ENCODE measurements around the gene PINK1.
"Not testable (repeated sequence)": the region's sequence is repeated elsewhere in the genome, so short reads cannot be mapped to it uniquely, and the experiment has no call there.

Gene PINK1

GRCh38 chr1:20644416-20644815 lies 11.2 kb downstream of the PINK1 start:
- no peak for DNase-seq

DNA sequence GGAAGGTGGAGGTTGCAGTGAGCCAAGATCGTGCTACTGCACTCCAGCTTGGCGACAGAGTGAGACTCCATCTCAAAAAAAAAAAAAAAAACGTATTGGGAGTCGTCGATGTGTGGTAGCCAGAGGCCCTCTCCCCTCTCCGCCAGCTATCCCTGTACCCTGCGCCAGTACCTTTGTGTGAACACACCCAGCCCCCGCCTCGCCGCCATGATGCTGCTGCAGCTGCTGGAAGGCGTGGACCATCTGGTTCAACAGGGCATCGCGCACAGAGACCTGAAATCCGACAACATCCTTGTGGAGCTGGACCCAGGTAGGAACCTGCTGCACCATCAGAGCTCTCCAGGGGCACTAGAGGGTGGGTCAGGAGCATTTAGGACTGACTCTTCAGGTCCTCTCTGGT lies 12.2 kb downstream of the PINK1 start:
- no peak for DNase-seq

- DNase-seq, result no peak
These were observed 15.2 kb downstream of the PINK1 start for GRCh38 chr1:20648438-20648837.

DNA sequence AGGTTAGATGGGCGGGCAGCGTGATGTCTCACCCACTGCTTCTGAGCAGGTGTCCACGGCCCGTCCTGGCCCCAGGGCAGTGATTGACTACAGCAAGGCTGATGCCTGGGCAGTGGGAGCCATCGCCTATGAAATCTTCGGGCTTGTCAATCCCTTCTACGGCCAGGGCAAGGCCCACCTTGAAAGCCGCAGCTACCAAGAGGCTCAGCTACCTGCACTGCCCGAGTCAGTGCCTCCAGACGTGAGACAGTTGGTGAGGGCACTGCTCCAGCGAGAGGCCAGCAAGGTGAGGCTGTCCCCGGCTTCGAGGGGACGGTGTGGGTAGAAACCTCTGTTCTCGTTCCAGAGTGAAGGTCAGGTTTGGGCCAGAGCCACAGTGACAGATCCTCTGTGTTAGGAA lies 15.7 kb downstream of the PINK1 start:
- DNase-seq, result no peak

DNA sequence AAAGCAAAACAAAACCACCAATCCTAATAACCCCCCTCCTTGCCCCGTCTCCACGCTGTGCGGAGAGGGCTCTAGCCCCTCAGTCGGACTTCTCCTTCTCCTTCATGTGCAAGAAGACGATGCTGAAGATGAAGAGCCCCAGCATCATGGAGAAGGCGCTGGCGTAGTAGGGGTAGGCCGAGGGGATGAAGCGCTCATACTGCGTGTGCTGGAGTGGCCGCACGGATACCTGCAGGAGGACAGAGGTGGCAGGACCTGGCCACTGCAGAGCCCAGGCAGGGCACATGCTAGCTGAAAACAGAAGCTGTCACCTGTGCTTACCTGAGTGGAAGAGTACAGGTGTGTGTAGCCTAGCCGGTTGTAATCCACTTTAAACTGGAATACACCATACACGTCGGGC lies 19.0 kb downstream of the PINK1 start:
- no peak for DNase-seq

- peak in 32 of 56 donors; percentile 4 to 63 (median 26) for DNase-seq
These were observed 20.9 kb downstream of the PINK1 start for GRCh38 chr1:20654104-20654690.

DNA sequence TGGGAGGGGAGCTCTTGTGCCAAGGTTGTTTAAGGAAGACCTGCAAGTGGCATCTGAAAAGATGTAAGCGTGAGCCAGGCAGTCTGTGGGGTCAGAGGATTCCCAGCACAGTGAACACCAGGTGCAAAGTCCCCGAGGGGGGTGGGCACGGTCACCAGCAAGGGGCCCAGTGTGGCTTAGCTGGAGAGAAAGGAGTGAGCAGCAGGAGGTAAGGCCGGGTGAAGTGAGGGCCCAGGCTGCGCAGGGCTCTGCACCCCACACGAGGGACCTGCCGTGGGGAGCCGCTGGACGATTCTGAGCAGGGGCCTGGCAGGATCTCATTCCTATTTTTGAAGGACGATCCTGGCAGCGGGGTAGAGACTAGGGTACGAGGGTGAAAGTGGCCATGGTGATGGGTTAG lies 23.8 kb downstream of the PINK1 start:
- no peak for DNase-seq

DNA sequence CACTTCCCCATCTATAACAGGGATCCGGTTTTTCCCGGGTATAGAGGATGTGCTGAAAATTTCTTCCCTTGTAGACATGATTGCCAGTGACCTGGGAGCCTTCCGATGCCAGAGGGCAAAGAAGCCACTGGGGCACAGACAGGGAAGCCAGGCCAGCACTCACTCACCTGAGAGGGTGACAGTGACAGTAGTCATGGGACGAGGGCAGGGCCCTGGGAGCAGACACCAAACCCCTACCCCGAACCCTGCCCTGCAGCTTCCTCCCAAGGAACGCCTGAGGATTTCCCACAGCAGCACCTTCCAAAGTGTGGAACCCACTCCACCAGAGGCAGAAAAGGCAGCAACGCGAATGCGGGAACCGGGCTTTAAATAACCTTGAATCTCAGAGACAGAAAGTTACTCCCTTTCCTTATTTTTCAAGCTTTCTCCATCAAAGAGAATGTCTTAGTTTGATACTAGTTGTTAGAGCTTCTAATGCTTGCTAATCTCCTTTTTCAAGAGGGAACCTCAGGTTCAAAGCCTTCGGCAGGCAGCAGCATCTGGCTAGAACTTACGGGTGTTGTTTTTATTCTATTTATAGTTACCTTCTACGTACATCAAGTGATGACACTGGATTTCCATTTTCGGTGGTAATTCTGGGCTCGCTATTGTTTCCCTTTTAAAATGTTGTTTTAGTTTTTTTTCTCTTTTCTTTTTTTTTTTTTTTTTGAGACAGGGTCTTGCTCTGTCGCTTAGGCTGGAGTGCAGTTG lies 25.1 kb downstream of the PINK1 start:
- DNase-seq, result no peak

DNA sequence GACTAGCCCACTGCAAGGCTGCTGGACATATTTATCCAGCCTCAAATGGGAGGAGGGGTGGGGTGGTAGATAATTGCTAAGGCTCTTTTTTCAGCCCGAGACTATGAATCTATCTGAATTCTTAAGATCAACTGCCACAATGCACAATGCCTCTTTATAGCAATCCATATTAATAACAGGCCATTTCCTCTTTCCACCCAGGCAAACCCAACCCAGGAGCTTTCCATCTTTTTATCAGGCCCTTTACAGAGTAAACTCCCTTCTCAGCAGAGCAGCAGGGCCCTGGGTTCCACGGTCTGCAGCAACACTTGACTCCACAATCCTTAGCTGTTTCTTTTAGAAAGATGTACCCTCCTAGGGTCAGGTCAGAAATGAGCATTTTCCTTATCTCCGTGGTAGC lies 27.1 kb downstream of the PINK1 start:
- DNase-seq, result no peak

GRCh38 chr1:20660847-20661206 lies 27.6 kb downstream of the PINK1 start:
- DNase-seq, result no peak

- DNase-seq, result peak; percentile 74 to 99 (median 96)
These were observed 28.2 kb downstream of the PINK1 start, which contains the start of gene DDOST for GRCh38 chr1:20661207-20662109. DDOST (minus strand) TSS chr1:20661369; CDS start chr1:20661350, 19 bp downstream.

DNA sequence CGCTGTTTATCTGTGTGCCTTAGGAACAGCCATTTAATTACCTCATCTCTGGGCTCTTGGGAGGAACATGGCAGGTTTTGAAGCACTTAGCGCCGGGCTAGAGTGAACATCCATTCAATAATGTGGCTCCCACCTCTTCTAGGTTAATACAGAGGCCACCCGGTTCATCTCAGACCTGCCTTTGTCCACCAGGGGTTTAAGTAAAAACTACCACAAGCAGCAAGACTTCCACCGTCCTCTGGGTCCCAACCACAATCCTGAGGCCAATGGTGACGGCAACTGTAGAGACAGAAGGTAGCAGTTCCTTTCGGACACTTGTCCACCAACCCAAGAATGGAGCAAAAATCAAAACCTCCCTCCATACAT lies 28.8 kb downstream of the PINK1 start:
- no peak for DNase-seq

- DNase-seq, result no peak
These were observed 30.1 kb downstream of the PINK1 start for GRCh38 chr1:20663365-20663764.

- DNase-seq, result no peak
These were observed 30.9 kb downstream of the PINK1 start for GRCh38 chr1:20663969-20664715.

GRCh38 chr1:20665726-20666125 lies 32.5 kb downstream of the PINK1 start:
- DNase-seq, result no peak

DNA sequence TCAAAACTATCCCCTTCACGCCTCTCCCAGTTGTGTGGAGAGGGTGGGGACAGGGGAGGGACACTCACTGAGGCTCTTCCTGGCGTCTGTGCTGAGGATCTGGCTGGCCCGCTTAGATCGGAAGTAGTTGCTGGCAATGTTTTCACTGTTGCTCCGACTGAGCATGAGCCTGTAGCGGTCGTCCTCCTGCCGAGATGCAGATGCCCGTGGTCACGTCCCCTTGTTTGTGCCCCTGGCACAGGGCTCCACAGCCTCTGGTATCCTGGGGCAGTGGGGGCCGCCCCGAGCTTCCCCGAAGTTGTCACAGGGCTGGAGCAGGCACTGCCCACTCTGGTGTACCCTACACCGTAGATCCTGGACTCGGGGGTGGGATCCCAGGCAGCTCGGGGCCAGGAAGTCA lies 32.9 kb downstream of the PINK1 start:
- no peak for DNase-seq

GRCh38 chr1:20666804-20667203 lies 33.5 kb downstream of the PINK1 start:
- no peak for DNase-seq

GRCh38 chr1:20668581-20668980 lies 35.3 kb downstream of the PINK1 start:
- no peak for DNase-seq

DNA sequence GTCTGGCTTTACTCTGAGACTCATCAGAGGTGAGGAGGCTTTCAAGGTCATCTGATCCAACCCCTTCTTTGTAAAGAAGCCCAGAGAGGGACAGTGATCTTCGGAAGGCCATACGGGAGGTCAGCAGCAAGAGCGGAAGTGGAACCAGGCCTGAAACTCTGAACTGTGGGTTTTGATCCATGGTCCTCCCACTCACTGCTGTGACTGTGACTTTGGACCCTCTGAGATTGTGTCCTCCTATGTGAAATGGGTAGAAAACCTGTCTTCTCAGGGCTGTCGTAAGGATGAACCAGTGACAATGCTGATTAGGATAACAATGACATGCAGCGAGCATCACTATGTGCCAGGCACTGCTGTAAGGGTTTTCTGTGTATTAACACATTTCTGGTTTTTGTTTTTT lies 37.7 kb downstream of the PINK1 start:
- DNase-seq, result no peak

GRCh38 chr1:20672265-20672632 lies 39.0 kb downstream of the PINK1 start:
- no peak for DNase-seq

GRCh38 chr1:20673626-20674025 lies 40.4 kb downstream of the PINK1 start:
- not testable (repeated sequence) for DNase-seq

DNA sequence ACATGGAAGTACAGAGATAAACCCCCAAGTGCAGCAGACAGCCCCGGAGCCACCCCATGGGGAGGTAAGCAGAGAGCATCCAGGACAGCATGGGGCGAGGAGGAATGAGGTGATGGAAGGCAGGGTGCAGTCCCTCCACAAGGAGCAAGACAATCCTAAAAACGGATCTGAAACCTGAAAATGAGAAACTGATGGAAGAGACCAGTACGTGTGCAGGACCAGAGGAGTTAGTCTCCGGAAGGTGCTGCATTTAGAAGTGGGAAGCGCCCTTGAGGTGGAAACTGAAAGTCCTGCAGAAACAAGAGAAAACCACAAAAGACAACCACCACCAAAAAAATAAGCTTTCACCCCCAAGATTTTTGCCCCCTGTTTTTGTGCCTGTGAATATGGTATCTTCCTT lies 45.3 kb downstream of the PINK1 start:
- peak in 1 of 56 donors; percentile 20 for DNase-seq
